HL-60 (cell line): ENCODE results near the gene CDYL2.

Experiments
- GABPA ChIP-seq: IDR thresholded peaks from 2 replicates; pipeline ENCODE4 v1.6.1; 2012; ENCODE audit warnings: low read depth
- POLR2AphosphoS5 ChIP-seq: IDR thresholded peaks from 2 replicates; pipeline ENCODE4 v1.6.1; 2012; ENCODE audit warnings: low read depth
- REST ChIP-seq: IDR thresholded peaks from 2 replicates; pipeline ENCODE4 v1.6.1; 2012; ENCODE audit warnings: low read depth; ENCODE audit not compliant: insufficient replicate concordance
- SPI1 ChIP-seq: IDR thresholded peaks from 2 replicates; pipeline ENCODE4 v1.6.1; 2012; ENCODE audit warnings: low read depth, mild to moderate bottlenecking, borderline replicate concordance
- TF ChIP-seq, protein P1 (sequence below): IDR thresholded peaks from one replicate; pipeline ENCODE4 v1.5.1; 2011; ENCODE audit warnings: low read length, control low read depth, inconsistent platforms; ENCODE audit not compliant: insufficient read depth

DNA sequence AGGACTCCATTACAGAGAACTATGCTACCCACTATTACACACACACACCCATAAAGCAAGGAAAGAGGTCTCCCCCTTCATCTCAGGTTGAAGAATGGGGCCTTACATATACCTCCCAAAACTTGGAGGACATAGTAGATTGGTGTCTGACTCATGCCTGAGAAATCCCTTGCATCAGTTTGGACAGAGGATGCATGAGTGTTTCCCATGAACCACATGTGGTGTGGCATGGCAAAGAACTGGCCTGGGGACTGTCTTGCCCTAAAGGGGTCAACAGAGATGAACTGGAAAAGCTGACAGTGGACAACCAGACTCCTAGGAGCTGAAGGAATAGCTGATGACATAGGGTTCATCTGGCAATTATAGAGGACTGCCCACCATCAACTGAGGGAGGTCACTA, 209.6 kb downstream of the CDYL2 start:
- TF ChIP-seq POLR2AphosphoS5 (no peak), REST (no peak), SPI1 (no peak), GABPA (no peak)
- TF ChIP-seq, protein P1, sequence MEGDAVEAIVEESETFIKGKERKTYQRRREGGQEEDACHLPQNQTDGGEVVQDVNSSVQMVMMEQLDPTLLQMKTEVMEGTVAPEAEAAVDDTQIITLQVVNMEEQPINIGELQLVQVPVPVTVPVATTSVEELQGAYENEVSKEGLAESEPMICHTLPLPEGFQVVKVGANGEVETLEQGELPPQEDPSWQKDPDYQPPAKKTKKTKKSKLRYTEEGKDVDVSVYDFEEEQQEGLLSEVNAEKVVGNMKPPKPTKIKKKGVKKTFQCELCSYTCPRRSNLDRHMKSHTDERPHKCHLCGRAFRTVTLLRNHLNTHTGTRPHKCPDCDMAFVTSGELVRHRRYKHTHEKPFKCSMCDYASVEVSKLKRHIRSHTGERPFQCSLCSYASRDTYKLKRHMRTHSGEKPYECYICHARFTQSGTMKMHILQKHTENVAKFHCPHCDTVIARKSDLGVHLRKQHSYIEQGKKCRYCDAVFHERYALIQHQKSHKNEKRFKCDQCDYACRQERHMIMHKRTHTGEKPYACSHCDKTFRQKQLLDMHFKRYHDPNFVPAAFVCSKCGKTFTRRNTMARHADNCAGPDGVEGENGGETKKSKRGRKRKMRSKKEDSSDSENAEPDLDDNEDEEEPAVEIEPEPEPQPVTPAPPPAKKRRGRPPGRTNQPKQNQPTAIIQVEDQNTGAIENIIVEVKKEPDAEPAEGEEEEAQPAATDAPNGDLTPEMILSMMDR: no peak
